GM19238 (cell line): Measurements from ENCODE around the gene KCTD17.

ENCODE experiments used
- DNase-seq: peaks from one replicate; pipeline ENCODE4 v3.0.0; 2011; ENCODE audit warnings: low spot score; ENCODE audit not compliant: insufficient read length

KCTD17 gene, protein sequence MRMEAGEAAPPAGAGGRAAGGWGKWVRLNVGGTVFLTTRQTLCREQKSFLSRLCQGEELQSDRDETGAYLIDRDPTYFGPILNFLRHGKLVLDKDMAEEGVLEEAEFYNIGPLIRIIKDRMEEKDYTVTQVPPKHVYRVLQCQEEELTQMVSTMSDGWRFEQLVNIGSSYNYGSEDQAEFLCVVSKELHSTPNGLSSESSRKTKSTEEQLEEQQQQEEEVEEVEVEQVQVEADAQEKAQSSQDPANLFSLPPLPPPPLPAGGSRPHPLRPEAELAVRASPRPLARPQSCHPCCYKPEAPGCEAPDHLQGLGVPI

DNA sequence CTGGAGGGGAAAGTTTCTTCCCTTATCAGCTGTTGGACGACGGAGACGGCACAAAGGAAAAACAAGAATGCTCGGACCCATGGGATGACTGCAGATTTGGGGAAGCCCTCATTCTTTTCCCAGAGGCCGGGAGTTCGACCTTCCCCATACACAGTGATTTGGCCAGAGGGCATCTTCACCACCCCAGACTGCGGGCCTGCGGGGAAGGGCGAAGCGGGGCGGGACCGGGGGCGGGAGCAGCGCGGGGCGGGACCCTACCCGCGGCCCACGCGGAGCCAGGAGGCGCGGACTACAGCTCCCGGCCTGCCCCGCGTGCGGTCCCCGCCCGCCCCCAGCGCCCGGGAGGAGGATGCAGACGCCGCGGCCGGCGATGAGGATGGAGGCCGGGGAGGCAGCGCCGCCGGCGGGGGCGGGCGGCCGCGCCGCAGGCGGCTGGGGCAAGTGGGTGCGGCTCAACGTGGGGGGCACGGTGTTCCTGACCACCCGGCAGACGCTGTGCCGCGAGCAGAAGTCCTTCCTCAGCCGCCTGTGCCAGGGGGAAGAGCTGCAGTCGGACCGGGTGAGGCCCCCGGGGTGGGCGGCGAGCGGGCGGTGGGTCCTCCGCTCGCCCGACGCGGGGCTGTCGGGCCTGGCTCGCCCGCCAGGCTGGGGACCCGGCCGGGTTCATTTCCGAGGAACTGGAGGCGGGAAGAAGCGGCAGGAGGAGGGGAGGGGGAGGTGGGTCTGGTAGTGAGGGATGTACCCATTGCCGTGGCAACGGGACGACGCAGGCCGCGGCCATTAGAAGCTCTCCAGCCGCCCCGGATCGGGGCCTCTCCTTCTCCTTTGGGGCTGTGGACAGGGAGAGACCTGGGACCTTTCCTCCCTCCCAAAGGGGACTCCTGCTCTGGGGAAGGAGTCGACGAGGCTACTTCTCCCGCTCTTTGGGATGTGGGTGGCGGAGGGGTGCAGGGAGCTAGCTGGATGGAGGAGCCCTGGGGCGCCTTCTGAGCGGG is at the start of gene KCTD17:
KCTD17 (plus strand) TSS at position 352 of the 995 bp plus-strand sequence; CDS start at position 371, 19 bp downstream.
- peak; percentile 98 for DNase-seq

DNA sequence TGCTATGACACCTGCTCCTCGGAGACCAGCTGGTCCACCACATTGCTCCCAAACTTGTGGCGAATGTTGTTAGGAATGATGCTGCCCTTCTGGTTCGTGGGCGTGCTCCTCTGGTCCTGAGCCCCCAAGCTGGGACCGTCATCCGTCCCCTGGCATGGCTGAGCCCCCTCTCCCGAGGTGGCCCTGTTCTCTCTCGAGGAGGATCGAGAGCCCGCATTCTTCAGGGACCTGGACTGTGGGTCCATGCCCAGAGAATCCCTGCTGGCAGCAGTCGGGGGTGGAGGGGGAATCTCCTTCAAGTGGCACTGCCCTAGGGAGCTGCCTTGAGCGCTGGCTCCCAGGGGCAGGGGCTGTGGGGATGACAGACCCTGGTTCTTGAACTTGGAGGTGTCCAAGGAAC is 49.7 kb upstream of the KCTD17 start:
- DNase-seq: no peak

DNA sequence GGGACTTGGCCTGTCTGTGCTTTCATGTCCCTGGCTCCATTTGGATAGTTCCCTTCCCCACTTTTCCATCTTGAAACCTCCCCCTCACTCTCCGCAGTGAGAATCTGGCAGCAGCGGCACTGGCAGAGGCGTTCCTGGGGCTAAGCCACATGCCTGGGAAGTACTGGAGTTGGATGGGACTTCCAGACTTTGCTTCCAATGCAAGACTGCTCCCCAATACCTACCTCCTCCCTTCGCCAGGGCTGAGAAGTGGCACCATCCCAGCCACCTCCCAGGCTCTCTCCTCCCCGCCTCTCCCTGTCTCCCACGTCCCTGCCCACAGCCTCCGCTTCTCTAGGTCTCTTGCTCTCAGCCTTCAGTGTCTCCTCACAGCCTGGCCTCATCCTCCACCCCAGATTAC is 48.9 kb upstream of the KCTD17 start:
- DNase-seq: no peak

DNA sequence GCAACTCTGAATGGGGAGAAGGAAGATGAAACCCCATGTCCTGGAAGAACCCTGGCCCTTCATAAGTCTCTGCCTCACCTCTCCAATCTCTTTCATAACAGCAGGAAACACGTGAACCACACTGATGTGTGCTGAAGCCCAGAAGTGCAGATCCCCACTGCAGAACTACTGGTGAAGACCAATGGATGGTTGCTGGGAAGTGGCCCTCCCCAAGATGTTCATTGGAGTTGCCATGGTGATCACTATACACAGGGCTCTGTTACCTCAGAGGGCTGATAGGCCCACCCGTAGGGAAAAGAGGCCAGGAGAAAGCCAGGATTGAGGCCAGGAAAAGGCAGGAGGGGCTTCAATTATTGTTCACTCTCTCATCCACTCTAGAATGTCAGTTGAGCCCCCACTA is 43.9 kb upstream of the KCTD17 start:
- no peak for DNase-seq

DNA sequence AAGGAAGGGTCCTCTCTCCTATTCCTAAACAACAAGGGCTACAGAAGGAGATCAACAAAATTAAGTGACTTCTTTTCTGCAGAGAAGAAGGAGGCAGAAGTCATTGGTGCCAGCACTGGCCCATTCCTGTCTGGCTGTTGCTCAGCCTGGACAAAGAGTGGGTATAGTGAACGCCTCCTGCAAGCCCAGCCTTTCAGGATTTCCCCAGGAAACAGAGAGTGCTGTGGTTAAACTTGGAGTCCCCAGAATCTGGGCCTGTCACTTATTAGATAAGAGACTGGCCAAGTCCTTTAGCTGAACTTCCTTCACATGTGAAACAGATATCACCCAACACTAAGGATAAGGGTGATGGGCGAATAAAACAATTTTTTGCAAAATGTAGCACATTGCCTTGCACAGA is 43.2 kb upstream of the KCTD17 start:
- no peak for DNase-seq

DNA sequence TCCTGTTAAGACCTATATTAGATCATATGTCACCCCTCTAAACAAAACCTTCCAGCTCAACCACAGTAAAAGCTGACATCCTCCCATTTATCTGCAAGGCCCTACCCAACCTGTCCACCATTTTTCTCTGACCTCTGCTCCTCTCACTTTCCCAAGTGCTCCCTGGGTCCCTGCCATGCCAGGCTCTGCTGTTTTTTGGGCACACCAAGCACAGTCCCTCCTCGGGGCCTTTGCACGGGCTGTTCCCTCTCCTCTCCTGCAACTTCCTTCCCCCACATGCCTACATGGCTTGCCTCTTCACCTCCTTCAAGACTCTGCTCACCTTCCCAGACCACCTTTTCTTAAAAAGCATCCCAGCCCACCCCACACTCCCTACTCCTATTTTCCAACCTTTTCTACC is 42.1 kb upstream of the KCTD17 start:
- DNase-seq: no peak

DNA sequence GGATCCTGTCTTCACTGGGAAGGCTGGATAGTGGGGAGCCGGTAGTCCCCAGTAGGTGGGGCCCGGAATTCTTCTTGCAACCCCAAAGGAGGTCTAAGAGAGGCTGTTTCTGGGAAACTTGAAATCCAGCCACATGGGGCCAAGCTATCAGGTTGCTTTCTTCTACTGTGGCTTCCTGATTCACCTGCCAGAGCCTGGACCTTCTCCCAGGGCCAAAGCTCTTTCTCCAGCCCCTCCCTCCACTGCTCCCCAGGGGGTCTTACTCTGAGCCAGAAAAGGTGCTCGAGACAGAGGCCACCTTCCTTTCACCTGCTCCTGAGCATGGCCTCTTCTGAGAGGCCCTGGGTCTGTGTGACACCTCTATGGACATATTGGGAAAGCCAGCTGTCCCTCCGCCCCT is 41.4 kb upstream of the KCTD17 start:
- no peak for DNase-seq

DNA sequence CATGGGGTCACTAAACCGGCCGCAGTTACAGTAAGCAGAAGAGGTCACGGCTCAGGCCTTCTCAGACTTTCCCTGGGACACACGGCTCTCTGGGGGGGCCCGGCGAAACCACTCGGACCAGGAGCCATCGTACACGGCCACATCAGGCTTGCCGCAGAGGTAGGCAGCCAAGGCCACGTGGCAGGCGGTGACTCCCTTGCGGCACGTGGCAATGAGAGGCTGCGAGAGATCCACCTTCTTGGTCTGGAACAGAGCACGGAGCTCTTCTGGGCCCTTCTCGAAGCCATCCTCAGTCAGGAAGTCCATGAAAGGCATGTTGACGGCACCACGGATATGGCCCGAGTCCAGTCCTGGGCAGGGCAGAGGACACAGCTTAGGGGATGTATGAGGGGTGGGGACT is 40.6 kb upstream of the KCTD17 start:
- DNase-seq: no peak

DNA sequence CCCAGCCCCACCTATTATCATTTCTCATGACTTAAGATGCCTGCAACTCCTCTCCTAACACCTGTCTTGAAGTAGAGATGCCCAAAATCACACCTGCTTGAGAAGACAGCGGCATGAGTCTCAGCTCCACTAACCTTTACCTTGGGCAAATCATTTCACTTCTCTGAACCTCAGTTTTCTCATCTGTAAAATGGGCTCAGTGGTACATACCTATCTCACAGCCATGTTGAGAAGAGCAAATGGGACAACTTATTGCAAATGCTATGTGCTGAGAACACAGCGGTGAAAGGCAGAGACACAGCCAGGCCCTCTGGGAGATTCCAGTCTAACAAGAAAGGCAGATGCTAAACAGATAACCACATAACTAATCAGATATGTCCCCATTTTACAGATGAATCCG is 40.1 kb upstream of the KCTD17 start:
- DNase-seq: no peak

DNA sequence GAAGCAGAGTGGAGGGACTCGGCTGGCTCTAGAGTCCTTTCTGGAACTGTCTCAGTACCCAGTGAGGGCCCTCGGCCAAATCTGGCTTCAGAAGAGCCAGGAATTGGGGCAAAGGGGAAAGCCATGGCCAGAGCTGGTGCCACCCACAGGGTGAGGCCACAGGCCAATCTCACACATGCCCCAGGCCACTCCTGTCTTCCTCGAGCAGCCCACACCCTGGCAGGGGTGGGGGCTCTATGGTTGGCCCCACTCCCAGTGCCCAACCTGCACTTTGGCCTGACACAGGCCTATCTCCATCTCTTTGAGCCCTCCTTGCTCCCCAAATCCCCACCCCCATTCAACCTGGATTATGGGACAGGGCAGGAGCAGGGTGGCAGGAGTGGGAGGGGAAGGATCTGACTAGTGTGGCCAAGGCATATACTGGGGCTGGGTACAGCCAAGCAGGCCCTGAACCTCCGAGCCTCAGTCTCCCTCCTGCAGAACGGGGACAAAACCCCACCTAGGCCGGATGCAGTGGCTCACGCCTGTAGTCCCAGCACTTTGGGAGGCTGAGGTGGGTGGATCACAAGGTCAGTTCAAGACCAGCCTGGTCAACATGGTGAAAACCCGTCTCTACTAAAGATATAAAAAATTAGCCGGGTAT is 39.2 kb upstream of the KCTD17 start:
- no peak for DNase-seq

DNA sequence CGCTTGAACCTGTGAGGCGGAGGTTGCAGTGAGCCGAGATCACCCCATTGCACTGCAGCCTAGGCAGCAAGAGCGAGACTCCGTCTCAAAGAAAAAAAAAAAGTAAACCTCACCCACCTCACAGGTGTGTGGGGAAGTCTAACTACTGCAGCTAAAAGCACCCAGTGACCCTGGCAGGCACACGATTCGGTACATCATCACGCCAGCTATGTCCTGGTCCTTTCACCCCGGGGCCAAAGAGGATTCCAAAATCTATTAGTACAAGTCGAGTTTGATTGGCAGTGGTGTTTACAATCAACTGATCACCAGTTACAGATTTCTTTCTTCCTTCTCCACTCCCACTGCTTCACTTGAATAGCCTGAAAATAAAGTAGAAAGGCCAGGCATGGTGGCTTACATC is 38.6 kb upstream of the KCTD17 start:
- DNase-seq: no peak

DNA sequence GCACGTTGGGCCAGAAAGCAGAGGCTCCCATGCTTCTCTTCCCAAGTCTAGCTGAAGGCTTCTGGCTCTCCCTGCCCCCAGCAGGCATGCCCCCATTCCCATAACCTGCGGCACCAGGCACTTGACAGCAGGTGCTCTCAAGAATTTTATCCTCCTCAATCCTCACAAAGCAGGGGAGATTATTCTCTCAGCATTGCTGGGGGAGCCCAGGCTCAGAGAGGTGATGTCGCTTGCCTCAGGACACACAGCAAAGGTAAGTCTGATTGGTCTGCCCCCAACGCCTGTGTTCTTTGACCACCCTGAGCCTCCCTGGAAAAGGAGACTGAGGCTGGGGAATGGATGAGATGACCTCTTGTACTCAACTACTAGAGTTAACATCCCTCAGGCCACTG is 37.1 kb upstream of the KCTD17 start:
- DNase-seq: no peak

DNA sequence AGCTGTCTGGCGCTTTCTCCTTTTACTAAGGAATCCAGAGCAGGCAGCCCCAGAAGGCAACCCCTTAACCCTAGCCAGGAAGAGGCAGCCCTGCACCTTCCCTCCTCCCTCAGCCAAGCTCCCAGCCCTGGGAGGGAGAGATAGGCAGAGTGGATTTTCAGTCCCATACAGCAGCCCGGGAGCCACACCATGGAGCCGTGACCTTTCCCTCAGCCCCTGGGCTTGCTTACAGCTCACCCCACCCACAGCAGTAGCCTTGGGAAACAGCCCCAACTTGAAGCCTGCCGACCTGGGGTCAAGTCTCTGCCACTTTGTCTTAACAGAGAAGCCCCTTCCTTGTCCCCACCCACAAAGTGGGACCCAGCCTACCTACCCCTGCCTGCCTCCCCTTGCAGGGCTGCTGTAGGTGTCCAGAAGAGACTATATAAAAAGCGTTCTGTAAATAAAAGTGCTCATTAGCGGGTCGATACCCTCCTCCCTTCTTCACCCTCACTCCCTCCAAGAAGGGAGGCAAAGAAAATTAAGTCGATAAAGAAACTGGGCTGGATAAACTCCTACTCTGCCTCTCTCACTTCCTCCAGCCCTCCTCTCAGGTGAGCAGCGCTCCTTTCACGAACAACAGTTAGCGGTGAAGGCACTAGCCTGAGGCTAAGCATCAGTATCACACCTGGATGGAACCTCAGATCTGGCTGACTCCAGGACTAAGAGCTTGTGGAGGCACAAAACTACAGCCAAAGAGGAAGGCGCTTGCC is 36.5 kb upstream of the KCTD17 start:
- DNase-seq: no peak

DNA sequence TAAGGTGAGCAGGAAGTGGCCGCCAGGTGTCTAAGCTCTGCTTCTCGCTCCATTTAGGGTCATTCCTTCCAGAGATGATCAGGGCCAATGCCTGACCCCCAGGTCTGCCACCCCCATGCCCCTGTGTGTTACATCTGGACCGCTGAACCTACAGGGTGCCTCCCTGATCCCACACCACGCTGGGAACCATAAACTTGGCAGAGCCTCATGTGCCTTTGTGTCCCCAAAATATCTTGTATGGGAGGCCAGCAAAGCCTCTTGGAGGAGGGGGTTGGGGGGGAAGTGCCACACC is 36.0 kb upstream of the KCTD17 start:
- no peak for DNase-seq

DNA sequence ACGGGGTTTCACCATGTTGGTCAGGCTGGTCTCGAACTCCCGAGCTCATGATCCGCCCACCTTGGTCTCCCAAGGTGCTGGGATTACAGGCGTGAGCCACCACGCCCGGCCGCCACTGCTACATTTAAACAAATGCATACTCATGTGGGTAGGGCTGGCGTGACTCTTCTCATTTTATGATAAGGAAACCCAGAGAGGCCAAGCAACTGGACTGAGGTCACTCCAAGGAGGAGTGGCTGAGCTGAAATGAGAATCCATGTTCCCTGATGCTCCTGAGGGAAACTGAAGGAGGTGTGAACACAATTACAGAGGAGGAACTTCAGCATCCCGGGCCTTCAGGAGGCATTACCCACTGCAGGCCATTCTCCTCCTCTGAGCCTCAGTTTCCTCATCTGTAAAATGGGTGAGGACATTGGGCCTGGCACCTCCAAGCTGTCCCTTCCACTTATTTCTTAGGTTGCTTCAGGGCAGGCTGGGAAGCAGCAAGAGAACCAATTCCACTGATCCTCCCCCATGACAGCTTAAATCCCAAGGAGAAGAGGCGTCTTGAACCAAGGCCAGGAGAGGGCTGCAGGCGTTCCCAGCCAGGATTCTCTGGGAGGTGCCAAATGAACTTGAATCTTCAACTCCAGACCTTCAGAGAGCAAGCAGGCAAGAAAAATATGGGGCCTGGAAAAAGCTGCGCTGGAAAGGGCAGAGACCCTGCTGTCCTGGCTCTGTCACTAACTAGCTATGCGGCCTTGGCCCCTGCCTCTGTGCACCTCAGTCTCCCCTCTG is 35.2 kb upstream of the KCTD17 start:
- DNase-seq: no peak

DNA sequence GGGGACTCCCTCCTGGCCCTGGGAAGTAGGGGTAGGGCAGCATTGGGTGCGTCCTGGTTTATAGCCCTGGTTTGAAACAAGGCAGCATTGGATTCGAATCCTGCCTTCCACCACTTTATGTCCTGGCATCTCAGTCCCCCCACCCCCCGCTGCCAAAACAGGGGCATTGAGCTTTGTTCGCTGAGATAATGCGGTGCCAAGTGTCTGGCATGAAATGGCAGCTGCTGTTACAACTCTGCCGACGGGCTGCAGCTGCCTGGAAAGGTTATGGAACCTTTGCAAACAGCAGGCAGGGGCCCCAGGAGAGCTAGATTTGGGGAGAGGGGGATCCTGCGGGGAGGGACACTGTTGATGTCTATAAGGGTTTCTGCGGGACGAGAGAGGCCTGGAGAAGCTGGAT is 34.2 kb upstream of the KCTD17 start:
- DNase-seq: no peak

DNA sequence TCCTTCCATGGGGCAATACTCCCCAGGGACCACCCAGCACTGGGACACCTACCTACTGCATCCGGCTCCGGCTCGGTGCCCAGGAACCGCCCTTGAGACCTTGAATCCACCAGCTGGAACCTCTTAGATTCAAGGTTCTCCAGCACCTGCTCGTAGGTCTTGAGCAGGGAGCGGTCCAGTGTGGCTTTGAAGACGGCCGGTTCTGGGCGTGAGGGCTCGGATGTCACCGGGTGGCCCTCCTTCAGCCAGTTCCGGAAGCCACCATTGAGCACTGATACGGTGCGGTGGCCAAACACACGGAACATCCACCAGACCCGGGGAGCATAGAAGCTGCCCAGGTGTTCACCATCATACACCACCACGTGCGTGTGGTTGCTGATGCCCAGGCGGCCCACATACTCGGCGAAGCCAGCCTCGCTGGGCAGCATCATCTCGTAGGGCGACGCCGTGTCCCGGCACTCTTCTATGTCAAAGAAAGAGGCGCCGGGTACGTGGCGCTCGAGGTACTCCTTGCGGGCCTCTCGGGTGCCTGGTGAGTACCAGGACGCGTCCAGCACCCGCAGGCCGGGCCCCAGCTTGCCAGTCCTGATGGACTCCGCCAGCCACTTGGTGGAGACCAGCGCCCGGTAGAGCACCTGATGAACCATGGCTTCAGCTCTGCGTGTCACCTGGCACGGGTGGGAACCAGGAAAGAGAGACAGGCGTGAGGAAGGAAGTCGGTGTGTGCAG is 33.3 kb upstream of the KCTD17 start:
- DNase-seq: no peak

DNA sequence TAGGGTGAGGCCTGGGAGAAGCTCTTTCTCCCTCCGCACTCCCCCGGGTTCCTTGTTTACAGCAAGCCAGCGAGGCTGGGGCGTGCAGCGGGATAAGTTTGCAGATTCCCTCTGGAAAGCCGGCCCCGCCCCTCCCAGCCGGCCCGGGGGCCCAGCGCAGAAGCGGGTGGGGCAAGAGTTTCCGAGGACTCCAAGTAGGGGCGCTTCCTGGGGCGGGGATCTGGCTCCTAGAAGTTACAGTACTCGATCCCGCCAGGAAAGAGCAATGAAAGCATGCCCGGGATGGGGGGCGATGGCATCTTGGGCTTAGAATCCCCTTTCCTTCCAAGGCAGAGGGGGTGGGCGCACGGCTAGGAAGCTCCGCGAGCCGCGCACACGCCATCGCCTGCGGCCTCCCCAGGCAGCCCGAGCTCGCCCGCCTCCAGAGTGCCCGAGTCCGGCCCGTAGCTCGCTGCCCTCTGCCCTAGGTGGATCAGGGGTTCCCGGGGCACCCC is 32.7 kb upstream of the KCTD17 start:
- no peak for DNase-seq

DNA sequence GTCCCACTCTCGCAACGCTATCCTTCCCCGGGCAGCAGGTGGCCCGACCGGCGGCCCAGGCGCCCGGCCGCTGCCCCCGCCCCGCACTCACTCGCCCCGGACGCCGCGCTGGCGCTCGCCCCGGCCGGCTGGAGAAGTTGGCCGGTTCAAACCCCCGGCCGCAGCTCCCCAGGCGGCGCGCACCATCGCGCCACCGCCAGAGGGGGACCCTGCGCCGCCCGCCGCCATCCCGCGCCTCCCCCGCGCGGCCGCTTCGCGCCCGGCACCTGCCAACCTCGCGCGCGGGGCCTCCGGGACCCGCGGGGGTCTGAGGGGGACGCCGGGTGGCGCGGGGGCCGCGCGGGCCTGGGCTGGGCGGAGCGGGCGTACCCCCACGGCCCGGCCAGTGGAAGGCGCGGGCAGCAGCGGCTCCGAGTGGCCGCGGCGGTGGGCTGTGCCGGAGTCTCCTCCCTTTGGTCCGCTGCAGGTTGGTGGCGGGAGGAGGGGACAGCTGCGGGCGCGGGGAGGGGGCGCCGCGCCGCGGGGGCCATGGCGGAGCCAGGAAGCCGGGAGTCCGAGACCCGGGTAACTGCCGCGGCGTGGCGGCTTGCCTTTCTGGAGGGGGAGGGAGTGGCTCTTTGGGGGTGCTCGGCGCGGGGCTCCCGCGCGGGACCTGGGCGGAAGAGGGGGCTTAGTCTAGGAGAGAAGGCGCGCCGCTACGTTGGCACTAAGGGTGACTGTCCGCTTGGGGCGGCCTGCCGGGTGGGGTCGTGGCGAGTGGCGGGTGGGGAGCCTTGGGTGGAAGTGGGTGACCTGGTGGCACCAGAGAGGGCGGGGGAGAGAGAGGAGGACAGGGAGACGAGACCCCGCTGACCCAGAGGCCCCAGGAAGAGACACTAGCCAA is 32.0 kb upstream of the KCTD17 start, which contains the start of the genes MPST and TST:
MPST (plus strand) TSS at position 434 of the 883 bp plus-strand sequence; CDS start at position 529, 95 bp downstream.
TST (minus strand) TSS at position 139 of the 883 bp plus-strand sequence. CDS start 715 bp downstream, outside the sequence.
- peak; percentile 80 for DNase-seq
